IMR-90 (cell line): ENCODE results near the gene FHAD1. TPM values are rescaled to one million over a fixed set of nuclear protein-coding genes. Genes with fewer than 3 reads are reported as not detected.

Experiments
- ATAC-seq: fragments of 200-7000 bp; cut with Tn5 transposase; 2 replicates; pipeline ENCODE4 v1.9.1; 2020; ENCODE audit warnings: low read depth, mild to moderate bottlenecking, moderate library complexity
- BruUV-seq: library from RNA; stranded (reverse); fragments of 400-500 nt; replicated peaks from 2 replicates; lab custom pipeline; 2021; lab: Mats Ljungman, UMichigan
- CTCF ChIA-PET: fragments of 300-600 bp; formaldehyde crosslinking; extraction: SDS; loops from one replicate; lab custom pipeline; 2021; ENCODE audit warnings: antibody characterized with exemption; lab: Yijun Ruan, JAX
- POLR2A ChIA-PET: fragments of 300-600 bp; sonication (Branson Sonifier 250); formaldehyde crosslinking; loops from one replicate; lab custom pipeline; 2022; ENCODE audit warnings: antibody characterized with exemption; ENCODE audit not compliant: unreplicated experiment; lab: Charles Lee
- DNase-seq: peaks from one replicate; pipeline ENCODE4 v3.0.0; 2013
- H2AFZ ChIP-seq: replicated peaks from 2 replicates; pipeline ENCODE3; 2013; ENCODE audit warnings: low read length, mild to moderate bottlenecking; ENCODE audit not compliant: poor library complexity
- H2AK5ac ChIP-seq: 2 replicates; pipeline ENCODE4 v1.6.1; 2013; ENCODE audit warnings: low read depth, low read length, inconsistent platforms
- H2AK9ac ChIP-seq: replicated peaks from 2 replicates; pipeline ENCODE3; 2013; ENCODE audit warnings: mild to moderate bottlenecking, low read depth, low read length, moderate library complexity; ENCODE audit not compliant: poor library complexity
- H2BK120ac ChIP-seq: 2 replicates; pipeline ENCODE4 v1.6.1; 2013; ENCODE audit warnings: low read depth, low read length, inconsistent platforms
- H2BK15ac ChIP-seq: 3 replicates; pipeline ENCODE4 v1.6.1; 2013; ENCODE audit warnings: low read depth, low read length, inconsistent platforms
- H2BK20ac ChIP-seq: 2 replicates; pipeline ENCODE4 v1.6.1; 2013; ENCODE audit warnings: low read depth, mild to moderate bottlenecking, inconsistent platforms, low read length, moderate library complexity
- H2BK5ac ChIP-seq: 2 replicates; pipeline ENCODE4 v1.6.1; 2013; ENCODE audit warnings: mild to moderate bottlenecking, low read depth, low read length, inconsistent platforms; ENCODE audit not compliant: poor library complexity, severe bottlenecking
- H3K14ac ChIP-seq: replicated peaks from 2 replicates; pipeline ENCODE4 v1.6.1; 2013; ENCODE audit warnings: low read depth, low read length, inconsistent platforms
- H3K18ac ChIP-seq: 2 replicates; pipeline ENCODE4 v1.6.1; 2013; ENCODE audit warnings: low read depth, low read length, control low read depth
- H3K23ac ChIP-seq: 2 replicates; pipeline ENCODE4 v1.6.1; 2013; ENCODE audit warnings: low read depth, low read length, inconsistent platforms
- H3K27ac ChIP-seq: 2 replicates; pipeline ENCODE4 v1.5.1; 2013; ENCODE audit warnings: mild to moderate bottlenecking, control low read depth, low read length; ENCODE audit not compliant: insufficient read depth
- H3K27me3 ChIP-seq: 2 replicates; pipeline ENCODE4 v1.6.1; 2013; ENCODE audit warnings: low read length; ENCODE audit not compliant: control insufficient read depth, insufficient read depth
- H3K36me3 ChIP-seq: 2 replicates; pipeline ENCODE4 v1.6.1; 2013; ENCODE audit warnings: low read length, mixed read lengths; ENCODE audit not compliant: control insufficient read depth, insufficient read depth
- H3K4ac ChIP-seq: 2 replicates; pipeline ENCODE4 v1.6.1; 2013; ENCODE audit warnings: low read depth, low read length, inconsistent platforms
- H3K4me1 ChIP-seq: 2 replicates; pipeline ENCODE4 v1.6.1; 2013; ENCODE audit warnings: low read length, mixed read lengths; ENCODE audit not compliant: control insufficient read depth, insufficient read depth
- H3K4me2 ChIP-seq: 2 replicates; pipeline ENCODE4 v1.6.1; 2013; ENCODE audit warnings: low read depth, mild to moderate bottlenecking, control low read depth, low read length, moderate library complexity
- H3K4me3 ChIP-seq: 2 replicates; pipeline ENCODE4 v1.5.1; 2013; ENCODE audit warnings: low read depth, mild to moderate bottlenecking, control low read depth, low read length, moderate library complexity; ENCODE audit not compliant: insufficient read depth
- H3K56ac ChIP-seq: 2 replicates; pipeline ENCODE4 v1.6.1; 2013; ENCODE audit warnings: low read length, inconsistent platforms; ENCODE audit not compliant: insufficient read depth; ENCODE audit errors: extremely low read depth
- H3K79me1 ChIP-seq, 2 experiments: 2 replicates each; pipeline ENCODE4 v1.6.1; 2013; ENCODE audit warnings: low read length in 2 of 2, inconsistent platforms in 1 of 2, low read depth in 1 of 2
- H3K9ac ChIP-seq: 2 replicates; pipeline ENCODE4 v1.6.1; 2013; ENCODE audit warnings: low read depth, low read length, control low read depth
- H3K9me1 ChIP-seq: 2 replicates; pipeline ENCODE4 v1.6.1; 2013; ENCODE audit warnings: low read length, inconsistent platforms; ENCODE audit not compliant: insufficient read depth
- H3K9me3 ChIP-seq: 2 replicates; pipeline ENCODE4 v1.6.1; 2013; ENCODE audit warnings: low read length; ENCODE audit not compliant: control insufficient read depth, insufficient read depth
- H4K20me1 ChIP-seq: 2 replicates; pipeline ENCODE4 v1.6.1; 2013; ENCODE audit warnings: low read length, inconsistent platforms; ENCODE audit not compliant: insufficient read depth
- H4K5ac ChIP-seq: 2 replicates; pipeline ENCODE4 v1.6.1; 2013; ENCODE audit warnings: mild to moderate bottlenecking, low read depth, low read length, control low read depth
- H4K8ac ChIP-seq, 2 experiments: 2 replicates each; pipeline ENCODE4 v1.6.1; 2013; ENCODE audit warnings: low read depth in 2 of 2, low read length in 2 of 2, control low read depth in 1 of 2, inconsistent platforms in 1 of 2
- H4K91ac ChIP-seq: 2 replicates; pipeline ENCODE4 v1.6.1; 2013; ENCODE audit warnings: low read depth, low read length, inconsistent platforms; ENCODE audit not compliant: insufficient read depth
- BHLHE40 ChIP-seq: fragments of 150-350 bp; IDR thresholded peaks from 2 replicates; pipeline ENCODE4 v1.6.1; 2016; ENCODE audit warnings: mild to moderate bottlenecking, low read depth, low read length
- FOS ChIP-seq: fragments of 150-350 bp; IDR thresholded peaks from 2 replicates; pipeline ENCODE4 v1.6.1; 2016; ENCODE audit warnings: low read depth, low read length
- MXI1 ChIP-seq: IDR thresholded peaks from 2 replicates; pipeline ENCODE4 v1.6.1; 2012; ENCODE audit warnings: low read depth, mild to moderate bottlenecking, low read length, moderate library complexity, borderline replicate concordance
- POLR2A ChIP-seq: IDR thresholded peaks from 2 replicates; pipeline ENCODE4 v1.6.1; 2012; ENCODE audit warnings: mild to moderate bottlenecking, low read depth, low read length
- WGBS, 2 experiments: methylation state at CpG; one replicate each; pipeline versions ENCODE4 v1.1.5 to v1.1.7; 2013; ENCODE audit warnings: missing lambda C conversion rate in 2 of 2; ENCODE audit not compliant: insufficient read length in 1 of 2; ENCODE audit errors: extremely low coverage in 2 of 2; 5-methylcytosine and 5-hydroxymethylcytosine counted together
- dilution Hi-C: fragments of 300-500 bp; cut with HindIII; formaldehyde crosslinking; loops from one replicate; pipeline ENCODE4 v1.14.3; 2018; ENCODE audit warnings: low sequenced_read_pairs; ENCODE audit not compliant: unreplicated experiment
- in situ Hi-C: fragments of 300-500 bp; cut with MboI; formaldehyde crosslinking; loops from 3 replicates; pipeline ENCODE4 v1.14.3; 2019; ENCODE audit warnings: low sequenced_read_pairs, inconsistent platforms, mixed read lengths
- intact Hi-C: fragments of 100-400 bp; cut with micrococcal nuclease; formaldehyde crosslinking; loops from 2 replicates; pipeline ENCODE4 v1.10.0; 2022
- polyA plus RNA-seq, 3 experiments: library from polyadenylated mRNA; depleted of rRNA; stranded (reverse); fragments of >200 nt; gene quantifications; 2 replicates each; pipeline ENCODE4 v1.2.3, GENCODE V29; 2012; ENCODE audit warnings: low replicate concordance in 1 of 3
- total RNA-seq: library from RNA; depleted of rRNA; stranded (reverse); fragments of >200 nt; gene quantifications from 2 replicates; pipeline ENCODE4 v1.2.3, GENCODE V29; 2012
- TF ChIP-seq, protein P1 (sequence below): conservative IDR thresholded peaks from 2 replicates; pipeline ENCODE4 v1.5.1; 2012; ENCODE audit warnings: mild to moderate bottlenecking, low read depth, low read length, improper control_type of control experiment
- TF ChIP-seq, protein P2 (sequence below): fragments of 150-350 bp; IDR thresholded peaks from 2 replicates; pipeline ENCODE4 v1.6.1; 2017; ENCODE audit warnings: mild to moderate bottlenecking, antibody characterized with exemption, low read length, low read depth

Gene FHAD1
- total and polyA plus RNA-seq, 2 of the 4 experiments (the other 2 are of a cell fraction), result not detected

DNA sequence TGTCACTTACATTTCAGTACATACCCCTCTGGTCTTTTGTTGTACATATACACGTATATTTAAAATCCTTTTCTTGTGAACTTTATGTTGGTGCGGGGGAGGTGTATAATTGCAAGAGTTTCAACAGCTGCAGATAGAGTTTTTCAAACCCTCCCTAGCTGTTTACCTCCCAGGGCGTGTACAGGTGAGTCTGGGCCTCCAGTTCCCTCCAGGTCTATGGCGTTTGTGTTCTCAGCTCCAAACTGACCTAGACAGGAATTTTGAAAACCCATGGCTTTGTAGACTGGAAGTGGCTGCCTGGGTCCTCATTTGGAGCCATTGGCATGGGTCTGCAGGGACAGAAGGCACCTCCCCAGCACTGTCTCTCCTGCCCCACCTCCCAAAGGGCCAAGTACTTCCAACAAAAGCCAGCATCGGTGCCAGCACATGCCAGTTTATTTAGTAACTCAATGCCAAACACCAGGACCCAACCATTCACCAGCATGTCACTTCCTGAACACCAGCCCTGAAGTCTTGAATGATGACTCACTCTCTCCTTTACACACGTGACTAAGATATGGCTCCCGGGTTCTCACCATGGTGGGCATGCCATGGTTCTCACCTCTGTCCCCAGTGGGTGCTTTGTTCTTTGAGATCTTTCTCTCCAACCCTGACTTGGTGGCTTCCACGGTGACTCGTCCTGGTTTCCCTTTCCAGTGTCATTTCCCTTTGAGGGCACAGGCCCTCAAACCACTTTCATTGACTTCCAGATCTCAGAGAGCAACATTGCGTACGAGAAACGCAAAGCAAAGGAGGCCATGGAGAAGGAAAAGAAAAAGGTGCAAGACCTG lies 105.3 kb downstream of the FHAD1 start:
- POLR2A ChIA-PET, result no interaction called here
- Histone ChIP-seq H2AK5ac (peak overlapping the region; percentile 72), H4K91ac (peak overlapping the region; percentile 82), H3K4me3 (no peak overlapping the region), H2AK9ac (peak overlapping the region; percentile 83), H2BK20ac (peak overlapping the region; percentile 60), H3K27ac (peak overlapping the region; percentile 19; the same call in 1 of the 2 replicates), H3K9me3 (no peaks in the 10 kb centered on the region), H3K56ac (no peak overlapping the region), H3K18ac (peak overlapping the region; percentile 57; the same call in 1 of the 2 replicates), H3K14ac (peak overlapping the region; percentile 29), H3K23ac (peak overlapping the region; percentile 29), H3K27me3 (no peaks in the 10 kb centered on the region), H3K4me1 (peaks cover 11% of the 10 kb centered on the region), H3K4ac (peak overlapping the region; percentile 39), H3K4me2 (no peak overlapping the region), H2BK5ac (peak overlapping the region; percentile 42), H3K36me3 (no peaks in the 10 kb centered on the region), H4K20me1 (no peaks in the 10 kb centered on the region), H2AFZ (peak overlapping the region; percentile 83), H2BK120ac (peak overlapping the region; percentile 93), H2BK15ac (peak overlapping the region; percentile 82), H3K9ac (no peak overlapping the region), H4K8ac (peak overlapping the region; percentile 60 to 83), H3K79me1 (no peaks in the 10 kb centered on the region), H3K9me1 (peaks cover 17% of the 10 kb centered on the region), H4K5ac (peak overlapping the region; percentile 39; the same call in 1 of the 2 replicates)
- TF ChIP-seq FOS, result peak; percentile 84
- TF ChIP-seq MXI1, result no peak
- TF ChIP-seq BHLHE40, result peak; percentile 78
- TF ChIP-seq, protein P1, sequence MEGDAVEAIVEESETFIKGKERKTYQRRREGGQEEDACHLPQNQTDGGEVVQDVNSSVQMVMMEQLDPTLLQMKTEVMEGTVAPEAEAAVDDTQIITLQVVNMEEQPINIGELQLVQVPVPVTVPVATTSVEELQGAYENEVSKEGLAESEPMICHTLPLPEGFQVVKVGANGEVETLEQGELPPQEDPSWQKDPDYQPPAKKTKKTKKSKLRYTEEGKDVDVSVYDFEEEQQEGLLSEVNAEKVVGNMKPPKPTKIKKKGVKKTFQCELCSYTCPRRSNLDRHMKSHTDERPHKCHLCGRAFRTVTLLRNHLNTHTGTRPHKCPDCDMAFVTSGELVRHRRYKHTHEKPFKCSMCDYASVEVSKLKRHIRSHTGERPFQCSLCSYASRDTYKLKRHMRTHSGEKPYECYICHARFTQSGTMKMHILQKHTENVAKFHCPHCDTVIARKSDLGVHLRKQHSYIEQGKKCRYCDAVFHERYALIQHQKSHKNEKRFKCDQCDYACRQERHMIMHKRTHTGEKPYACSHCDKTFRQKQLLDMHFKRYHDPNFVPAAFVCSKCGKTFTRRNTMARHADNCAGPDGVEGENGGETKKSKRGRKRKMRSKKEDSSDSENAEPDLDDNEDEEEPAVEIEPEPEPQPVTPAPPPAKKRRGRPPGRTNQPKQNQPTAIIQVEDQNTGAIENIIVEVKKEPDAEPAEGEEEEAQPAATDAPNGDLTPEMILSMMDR, result no peak
- TF ChIP-seq POLR2A, result no peak
- TF ChIP-seq, protein P2, sequence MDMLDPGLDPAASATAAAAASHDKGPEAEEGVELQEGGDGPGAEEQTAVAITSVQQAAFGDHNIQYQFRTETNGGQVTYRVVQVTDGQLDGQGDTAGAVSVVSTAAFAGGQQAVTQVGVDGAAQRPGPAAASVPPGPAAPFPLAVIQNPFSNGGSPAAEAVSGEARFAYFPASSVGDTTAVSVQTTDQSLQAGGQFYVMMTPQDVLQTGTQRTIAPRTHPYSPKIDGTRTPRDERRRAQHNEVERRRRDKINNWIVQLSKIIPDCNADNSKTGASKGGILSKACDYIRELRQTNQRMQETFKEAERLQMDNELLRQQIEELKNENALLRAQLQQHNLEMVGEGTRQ, result peak; percentile 86
- CTCF ChIA-PET, result no interaction called here
- 0% methylated on average over 2 of the region's 12 CpGs; no CpG with 5 or more reads in 1 of the 2 experiments for WGBS, 2 experiments
- dilution Hi-C loops, result no loop called here
- in situ Hi-C loops, result no loop called here
- ATAC-seq, result peak; percentile 57
- no TSS peak for BruUV-seq
- intact Hi-C loops, result no loop called here
- DNase-seq, result peak; percentile 84
